Ramos (cell line): ENCODE measurements around the gene ASIP.

ENCODE experiments used
- in situ Hi-C: fragments of 300-500 bp; cut with MboI; formaldehyde crosslinking; loops from one replicate; pipeline ENCODE4 v1.14.3; 2022; ENCODE audit warnings: low sequenced_read_pairs; ENCODE audit not compliant: unreplicated experiment

ASIP gene

DNA sequence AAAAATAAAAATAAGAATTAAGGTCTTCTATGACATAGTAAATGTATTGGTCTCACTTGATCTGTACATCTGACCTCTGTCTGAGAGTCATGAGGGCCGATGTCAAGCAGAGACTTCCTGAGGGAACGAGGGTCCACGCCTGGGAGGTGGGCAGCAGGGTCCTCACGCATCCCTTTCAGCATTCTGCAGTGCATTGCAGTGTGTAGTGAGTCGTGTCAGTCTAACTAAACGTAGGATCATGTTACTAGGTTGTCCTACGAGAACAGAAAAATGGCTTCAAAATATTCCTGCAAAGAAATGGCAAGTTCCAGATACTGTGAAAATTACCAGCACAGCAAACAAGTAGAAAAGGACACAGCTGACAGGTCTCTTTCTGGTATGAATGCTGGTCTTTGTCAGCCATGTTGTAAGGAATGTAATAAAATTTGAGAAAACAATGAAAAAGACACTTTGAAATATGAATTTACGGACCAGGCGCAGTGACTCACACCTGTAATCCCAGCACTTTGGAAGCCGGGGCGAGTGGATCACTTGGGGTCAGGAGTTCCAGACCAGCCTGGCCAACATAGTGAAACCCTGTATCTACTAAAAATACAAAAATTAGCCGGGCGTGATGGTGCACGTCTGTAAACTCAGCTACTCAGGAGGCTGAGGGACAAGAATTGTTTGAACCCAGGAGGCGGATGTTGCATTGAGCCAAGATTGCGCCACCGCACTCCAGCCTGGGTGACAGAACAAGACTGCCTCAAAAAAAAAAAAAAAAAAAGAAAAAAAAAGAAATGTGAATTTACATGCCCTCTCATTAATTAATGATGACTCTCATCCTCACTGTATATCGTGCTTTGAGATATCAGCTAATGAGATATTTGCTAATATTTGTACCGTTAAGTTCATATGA lies 64.4 kb downstream of the ASIP start:
- in situ Hi-C loops: no loop called here

DNA sequence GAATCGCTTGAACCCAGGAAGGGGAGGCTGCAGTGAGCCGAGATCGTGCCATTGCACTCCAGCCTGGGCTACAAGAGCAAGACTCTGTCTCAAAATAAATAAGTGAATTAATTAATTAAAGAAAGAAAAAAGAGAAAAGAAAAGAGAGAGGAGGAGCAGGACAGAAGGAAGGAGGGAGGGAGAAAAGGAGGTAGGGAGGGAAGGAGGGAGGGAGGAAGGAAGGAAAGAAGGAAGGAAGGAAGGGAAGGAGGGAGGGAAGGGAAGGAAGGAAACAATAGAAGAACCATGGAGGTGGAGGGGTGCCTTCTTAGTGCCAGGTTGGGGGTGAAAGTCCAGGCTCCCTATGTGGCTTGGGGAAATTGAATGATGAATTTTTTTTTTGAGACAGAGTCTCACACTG lies 68.5 kb downstream of the ASIP start:
- in situ Hi-C loops: loop anchor here (10.0 kb wide), 4 partner anchors 175 to 455 kb away; partner anchors contain the start of gene DYNLRB1

DNA sequence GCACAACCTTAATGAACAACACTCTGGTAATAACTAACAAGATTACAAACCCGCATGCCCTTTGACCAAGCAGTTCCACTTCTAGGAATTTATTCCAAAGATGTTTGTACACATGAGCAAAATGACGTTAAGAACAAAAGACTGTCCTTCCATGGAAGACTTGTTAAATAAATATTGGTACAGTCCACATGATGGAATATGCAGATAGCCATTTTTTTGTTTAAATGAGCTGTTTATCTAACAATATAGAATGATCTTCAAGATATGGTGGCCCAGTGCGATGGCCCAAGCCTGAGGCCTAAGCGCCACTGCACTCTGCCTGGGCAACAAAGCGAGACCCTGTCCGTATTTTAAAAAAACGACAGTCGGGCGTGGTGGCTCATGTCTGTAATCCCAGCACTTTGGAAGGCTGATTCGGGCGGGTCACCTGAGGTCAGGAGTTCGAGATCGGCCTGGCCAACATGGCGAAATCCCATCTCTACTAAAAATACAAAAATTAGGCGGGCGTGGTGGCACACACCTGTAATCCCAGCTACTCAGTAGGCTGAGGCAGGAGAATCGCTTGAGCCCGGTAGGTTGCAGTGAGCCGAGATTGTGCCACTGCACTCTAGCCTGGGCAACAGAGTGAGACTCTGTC lies 69.4 kb downstream of the ASIP start:
- in situ Hi-C loops: loop anchor here (10.0 kb wide), 4 partner anchors 174 to 454 kb away; partner anchors contain the start of gene DYNLRB1

DNA sequence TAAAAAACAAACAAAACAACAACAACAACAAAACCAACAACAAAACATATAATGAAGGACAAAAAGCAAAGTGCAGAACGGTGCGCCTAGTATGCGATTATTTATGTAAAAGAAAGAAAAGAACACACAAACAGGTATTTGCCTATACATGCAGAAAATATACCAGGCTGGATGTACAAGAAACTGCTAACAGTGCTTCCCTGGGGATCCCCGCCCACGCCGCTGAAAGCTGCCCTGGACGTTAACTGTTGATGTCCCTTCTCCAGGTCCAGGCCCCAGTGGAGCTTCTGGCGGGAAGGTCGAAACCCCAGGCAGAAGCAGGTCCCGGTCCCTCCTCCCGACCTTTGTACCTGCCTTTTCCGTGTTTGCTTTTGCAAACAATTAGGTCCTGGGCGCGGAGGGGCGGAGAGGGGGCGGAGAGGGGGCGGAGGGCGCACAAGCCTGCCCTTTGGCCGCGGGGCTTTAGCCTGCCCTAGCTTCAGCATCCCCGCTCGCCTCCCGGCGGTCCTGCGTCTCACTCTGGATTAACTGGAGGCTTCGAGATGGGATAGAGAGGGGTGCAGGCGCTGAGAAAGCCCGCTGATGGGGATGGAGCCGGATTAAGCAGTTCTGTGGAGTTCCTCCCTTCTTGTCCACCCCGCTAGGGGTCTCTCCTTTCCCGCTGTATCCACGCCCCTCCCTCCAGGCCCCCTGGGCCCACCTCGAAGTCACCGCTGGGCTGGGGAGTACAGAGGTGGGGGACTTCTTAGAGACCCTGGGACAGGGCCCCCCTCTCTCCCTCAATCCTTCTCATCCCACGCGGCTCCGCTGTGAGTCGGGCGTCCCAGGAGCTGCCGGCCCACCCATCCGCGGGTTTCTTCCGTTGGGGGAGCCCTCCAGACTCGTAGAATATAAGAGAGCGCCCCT lies 70.1 kb downstream of the ASIP start:
- in situ Hi-C loops: loop anchor here (10.0 kb wide), 4 partner anchors 173 to 453 kb away; partner anchors contain the start of gene DYNLRB1

- in situ Hi-C loops: loop anchor here (10.0 kb wide), 4 partner anchors 173 to 453 kb away; partner anchors contain the start of gene DYNLRB1
Measured at GRCh38 chr20:34312024-34312460, 70.8 kb downstream of the ASIP start.

- in situ Hi-C loops: loop anchor here (10.0 kb wide), 4 partner anchors 172 to 452 kb away; partner anchors contain the start of gene DYNLRB1
Measured at GRCh38 chr20:34312544-34313217, 71.5 kb downstream of the ASIP start.

GRCh38 chr20:34315236-34315635 lies 74.0 kb downstream of the ASIP start:
- in situ Hi-C loops: loop anchor here (10.0 kb wide), 4 partner anchors 170 to 450 kb away; partner anchors contain the start of gene DYNLRB1

GRCh38 chr20:34316196-34316814 lies 75.1 kb downstream of the ASIP start:
- in situ Hi-C loops: loop anchor here (10.0 kb wide), 4 partner anchors 168 to 448 kb away; partner anchors contain the start of gene DYNLRB1
